ENCODE measurements around the gene RNF187. TPM values are rescaled to one million over a fixed set of nuclear protein-coding genes. Genes with fewer than 3 reads are reported as not detected.

The RNF187 gene
- total RNA-seq: 72.2 TPM

DNA sequence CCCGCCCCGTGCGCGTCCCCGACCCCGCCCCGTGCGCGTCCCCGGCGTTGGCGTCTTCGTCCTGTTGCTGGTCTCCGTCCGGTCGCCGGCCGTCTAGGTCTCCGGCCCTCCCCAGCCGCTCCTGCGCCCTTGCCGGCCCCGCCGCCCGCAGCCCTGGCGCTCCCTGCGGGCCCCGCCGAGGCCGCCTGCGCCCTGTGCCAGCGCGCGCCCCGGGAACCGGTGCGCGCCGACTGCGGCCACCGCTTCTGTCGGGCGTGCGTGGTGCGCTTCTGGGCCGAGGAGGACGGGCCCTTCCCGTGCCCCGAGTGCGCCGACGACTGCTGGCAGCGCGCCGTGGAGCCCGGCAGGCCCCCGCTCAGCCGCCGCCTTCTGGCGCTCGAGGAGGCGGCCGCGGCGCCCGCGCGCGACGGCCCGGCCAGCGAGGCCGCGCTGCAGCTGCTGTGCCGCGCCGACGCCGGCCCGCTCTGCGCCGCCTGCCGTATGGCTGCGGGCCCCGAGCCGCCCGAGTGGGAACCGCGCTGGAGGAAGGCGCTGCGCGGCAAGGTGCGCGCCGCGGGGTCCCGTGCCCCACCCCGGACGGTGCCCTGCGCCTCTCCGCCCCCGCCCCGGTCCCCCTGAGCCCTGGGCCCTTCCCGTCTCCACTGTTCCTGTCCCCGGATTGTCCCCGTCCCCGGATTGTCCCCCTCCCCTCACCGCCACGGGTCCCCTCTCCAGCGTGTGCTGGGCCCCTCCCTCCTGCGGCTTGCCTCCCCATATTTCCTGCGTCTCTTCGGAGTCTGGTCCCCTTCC lies at the start of gene RNF187:
Gene RNF187 (plus strand): TSS at position 47 of the 789 bp plus-strand sequence.
- DNase-seq (ENCODE audit: low spot score in 2 of 2): peak; percentile 94 to 97
- FAIRE-seq: no peak

DNA sequence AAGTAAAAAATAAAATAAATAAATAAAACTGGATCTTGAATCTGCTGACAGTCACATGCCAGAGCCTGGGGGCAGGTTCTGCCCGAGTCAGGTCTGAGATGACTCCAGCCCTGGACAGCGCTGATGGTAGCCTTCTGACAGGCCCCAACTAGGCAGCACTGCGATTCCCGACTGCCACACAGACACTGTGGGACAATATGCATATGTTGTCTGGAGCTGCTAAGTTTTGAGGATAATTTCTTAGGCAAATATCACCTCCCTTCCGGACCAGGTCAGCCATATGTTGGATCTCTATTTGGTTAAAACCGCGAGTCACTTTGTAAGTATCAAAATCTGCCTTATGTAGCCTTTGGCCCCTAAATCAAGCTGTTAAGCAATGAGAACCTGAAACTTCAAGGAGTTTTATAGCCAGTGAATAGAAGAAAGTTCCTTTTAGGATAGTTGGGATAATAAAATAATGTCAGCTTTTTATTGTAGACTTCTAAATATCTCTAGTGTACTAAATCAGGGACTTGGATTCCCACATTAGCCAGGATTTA lies 49.7 kb upstream of the RNF187 start:
- DNase-seq (ENCODE audit: low spot score in 2 of 2) (no peak), FAIRE-seq (no peak)

DNA sequence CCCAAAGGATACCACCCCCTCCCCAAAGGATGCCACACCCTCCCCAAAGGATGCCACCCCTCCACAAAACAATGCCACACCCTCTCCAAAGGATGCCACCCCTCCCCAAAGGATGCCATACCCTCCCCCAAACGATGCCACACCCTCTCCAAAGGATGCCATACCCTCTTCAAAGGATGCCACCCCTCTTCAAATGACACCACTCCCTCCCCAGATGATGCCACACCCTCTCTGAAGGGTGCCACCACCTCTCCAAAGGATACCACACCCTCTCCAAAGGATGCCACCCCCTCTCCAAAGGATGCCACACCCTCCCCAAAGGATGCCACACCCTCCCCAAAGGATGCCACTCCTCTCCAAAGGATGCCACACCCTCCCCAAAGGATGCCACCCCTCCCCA lies 48.9 kb upstream of the RNF187 start:
- no peak for FAIRE-seq
- no peak for DNase-seq (ENCODE audit: low spot score in 2 of 2)

DNA sequence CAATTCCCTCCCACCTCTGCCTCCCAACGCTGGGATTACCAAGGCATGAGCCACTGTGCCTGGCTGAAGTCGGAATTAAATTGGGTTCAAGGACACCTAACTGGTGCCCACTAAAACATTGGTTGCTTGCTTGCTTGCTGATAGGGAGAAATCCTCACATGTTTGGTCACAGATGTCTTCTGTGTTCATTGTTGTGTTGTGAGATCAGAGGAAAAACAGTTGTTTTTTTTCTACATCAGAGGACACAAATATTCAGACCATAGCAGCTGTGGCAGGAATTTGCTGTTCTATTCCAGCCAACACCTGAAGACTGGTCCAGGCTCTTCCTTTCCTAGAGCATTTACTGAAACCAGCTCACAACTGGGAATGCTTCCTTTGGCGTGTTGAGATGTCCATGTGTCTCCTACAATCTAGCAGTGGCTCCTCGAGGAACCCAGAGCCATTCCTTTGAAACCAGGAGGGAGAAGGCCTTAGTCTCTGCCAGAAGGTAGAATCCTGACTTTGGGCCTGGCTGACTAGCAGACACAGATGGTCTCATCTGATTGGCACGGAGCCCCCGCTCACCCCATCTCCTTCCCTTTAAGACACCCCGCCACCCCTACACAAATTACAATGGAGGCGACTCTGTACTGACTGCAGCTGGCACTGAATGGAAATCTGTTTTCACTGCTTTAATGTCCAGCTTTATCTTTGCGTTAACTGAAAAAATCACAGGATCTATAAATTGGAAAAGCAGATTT lies 46.3 kb upstream of the RNF187 start:
- FAIRE-seq (no peak), DNase-seq (ENCODE audit: low spot score in 2 of 2) (no peak)

DNA sequence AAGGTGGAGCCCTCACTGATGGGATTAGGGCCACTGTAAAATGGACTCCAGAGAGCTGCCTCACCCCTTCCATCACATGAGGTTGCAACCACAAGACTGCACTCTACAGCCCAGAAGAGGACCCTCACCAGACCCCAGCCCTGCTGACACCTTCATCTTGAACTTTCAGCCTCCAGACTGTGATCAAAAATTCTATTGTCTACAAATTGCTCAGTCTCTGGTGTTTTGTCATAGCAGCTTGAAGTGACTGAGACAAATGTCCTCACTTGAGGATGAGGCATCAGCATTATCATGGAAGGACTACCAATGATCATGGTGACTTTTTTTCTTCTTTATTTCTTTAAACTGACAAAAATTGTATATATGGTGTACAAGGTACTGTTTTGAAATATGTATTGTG lies 43.8 kb upstream of the RNF187 start:
- no peak for FAIRE-seq
- no peak for DNase-seq (ENCODE audit: low spot score in 2 of 2)

DNA sequence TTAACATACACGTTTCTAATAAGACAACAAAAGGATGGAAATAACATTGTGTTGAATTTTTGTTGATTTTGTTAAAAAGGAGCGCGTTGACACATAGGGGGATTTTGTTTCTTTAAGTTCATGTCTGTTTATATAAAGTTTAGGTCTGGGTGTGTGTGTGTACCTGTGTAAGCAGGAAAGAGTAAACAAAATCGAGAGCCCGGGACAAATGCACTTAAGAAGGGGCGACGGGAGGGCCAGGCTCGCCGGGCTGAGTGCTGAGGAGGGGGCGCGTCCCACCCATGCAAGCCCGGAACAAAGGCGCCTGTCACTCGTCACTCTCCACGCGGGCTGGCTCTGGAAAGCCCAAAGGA lies 41.7 kb upstream of the RNF187 start:
- no peak for FAIRE-seq
- DNase-seq (ENCODE audit: low spot score in 2 of 2): no peak

DNA sequence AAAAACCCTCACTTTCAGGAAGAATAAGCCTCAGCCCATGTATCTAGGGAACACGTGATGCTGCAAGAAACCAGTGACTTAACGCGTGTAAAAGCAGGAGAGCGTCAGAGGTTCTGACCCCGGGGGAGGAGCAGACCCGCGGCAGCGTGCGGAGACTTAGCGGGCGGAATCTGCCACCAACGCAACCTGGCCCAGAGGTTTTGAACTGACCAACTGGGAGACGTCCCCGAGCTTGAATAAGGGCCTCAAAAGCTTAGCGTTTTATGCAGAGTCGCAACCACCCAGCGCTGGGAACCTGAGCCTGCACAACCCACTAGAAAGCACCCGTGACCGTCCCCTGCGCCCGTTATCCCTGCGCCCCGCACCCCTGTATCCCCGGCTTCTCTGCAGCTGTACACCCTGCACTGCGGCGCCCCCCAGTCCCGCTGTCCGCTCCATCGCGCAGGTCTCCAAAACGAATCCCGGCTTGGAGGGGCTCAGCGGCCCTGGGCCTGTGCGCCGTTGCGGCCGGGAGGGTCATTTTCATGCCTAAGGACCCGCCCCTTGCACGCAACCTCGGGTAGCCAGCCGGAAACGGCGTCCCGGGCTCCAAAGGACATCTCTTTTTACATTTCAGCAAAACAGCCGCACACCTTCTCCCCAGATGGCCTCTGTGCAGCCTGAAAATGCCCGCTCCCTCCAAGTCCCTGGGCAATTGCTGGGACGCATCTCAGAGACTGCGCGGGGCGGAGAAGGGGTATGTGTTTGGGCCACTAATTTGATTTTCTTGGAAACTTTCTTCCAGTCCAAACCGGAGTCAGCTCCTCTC lies 41.1 kb upstream of the RNF187 start:
- DNase-seq (ENCODE audit: low spot score in 2 of 2) (peak; percentile 50 to 66), FAIRE-seq (no peak)

DNA sequence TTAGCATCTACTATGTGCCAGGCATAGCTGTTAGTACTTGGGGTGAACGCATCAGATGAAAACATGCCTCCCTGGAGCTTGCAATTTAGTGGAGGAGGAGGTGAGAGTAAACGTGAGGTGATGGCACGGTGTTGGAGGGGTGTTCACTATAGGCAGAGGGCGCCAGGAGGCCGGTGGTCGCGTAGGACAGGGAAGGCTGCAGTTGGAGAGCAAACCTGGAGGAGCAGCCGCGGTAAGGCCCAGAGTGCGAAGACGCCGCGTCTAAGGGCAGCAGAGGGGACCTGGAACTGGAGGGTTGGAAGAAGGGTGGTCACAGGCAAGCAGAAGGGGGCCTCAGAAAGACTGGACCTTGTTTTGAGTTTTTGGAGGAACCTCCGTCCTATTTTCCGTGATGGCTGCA lies 40.3 kb upstream of the RNF187 start:
- DNase-seq (ENCODE audit: low spot score in 2 of 2): no peak
- no peak for FAIRE-seq

DNA sequence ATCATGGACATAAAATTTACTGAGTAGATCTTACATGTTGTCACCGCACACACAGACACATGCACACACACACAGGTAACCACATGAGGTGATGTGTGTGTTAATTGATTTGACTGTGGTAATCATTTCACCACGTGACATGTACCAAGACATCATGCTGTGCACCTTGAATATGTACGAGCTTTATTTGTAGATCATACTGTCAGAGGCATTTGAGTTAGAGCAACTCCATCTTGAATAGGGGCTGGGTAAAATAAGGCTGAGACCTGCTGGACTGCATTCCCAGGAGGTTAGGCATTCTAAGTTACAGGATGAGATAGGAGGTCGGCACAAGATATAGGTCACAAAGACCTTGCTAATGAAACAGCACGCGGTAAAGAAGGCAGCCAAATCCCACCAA lies 38.8 kb upstream of the RNF187 start:
- DNase-seq (ENCODE audit: low spot score in 2 of 2) (no peak), FAIRE-seq (no peak)

DNA sequence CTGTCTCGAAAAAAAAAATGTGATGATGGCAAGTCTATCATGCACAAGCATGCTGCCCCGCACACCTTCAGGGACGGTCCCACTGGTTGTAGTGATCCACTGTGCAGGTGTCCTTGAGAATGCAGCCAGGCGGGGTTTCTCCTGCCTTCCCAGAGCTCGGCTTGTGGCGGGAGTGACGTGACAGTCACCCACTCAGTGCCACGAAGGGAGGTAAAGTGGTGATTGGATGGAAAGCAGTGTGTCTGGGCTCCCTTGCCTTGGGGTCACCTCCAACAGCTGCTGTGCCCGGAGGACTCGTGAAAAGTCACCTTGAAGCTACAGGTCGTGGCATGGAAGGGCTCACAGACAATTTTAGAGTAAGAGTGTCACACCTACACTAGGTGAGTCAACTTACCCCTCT lies 37.0 kb upstream of the RNF187 start:
- FAIRE-seq (no peak), DNase-seq (ENCODE audit: low spot score in 2 of 2) (no peak)

DNA sequence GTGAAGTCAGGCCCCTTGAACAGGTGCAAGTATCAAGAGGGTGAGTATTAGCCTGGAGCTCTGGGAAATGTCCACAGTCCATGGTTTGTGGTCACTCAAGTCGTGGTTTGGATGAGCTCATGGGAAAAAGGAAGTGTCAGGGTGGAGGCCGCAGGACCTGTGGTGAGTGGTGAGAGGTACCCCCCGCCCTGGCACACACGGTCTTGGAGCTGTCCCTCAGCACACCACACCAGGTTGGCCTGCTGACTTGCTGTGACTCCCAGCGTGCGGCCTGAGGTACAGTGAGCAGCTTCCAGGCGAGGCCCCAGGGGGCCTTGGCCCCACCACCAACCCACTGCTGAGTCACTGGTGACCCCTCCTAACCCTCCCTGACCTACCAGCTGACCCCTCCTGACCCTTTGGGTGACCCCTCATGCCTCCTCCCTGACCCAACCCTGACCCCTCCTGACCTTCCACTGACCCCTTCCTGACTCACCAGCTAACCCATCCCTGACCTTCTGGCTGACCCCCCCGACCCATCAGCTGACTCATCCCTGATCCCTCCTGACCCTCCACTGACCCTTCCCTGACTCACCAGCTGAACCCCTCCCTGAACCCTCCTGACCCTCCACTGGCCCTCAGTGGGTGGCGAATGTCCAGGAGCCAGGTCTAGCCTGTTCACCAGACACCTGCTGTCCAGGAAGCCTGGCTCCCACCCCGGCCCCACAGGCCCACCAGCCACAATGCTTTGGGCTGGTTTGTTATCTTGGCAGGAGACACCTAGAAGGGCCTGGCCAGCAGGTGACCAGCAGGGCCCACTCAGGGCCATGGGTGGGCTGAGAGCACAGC lies 34.8 kb upstream of the RNF187 start:
- FAIRE-seq: no peak
- DNase-seq (ENCODE audit: low spot score in 2 of 2): no peak

DNA sequence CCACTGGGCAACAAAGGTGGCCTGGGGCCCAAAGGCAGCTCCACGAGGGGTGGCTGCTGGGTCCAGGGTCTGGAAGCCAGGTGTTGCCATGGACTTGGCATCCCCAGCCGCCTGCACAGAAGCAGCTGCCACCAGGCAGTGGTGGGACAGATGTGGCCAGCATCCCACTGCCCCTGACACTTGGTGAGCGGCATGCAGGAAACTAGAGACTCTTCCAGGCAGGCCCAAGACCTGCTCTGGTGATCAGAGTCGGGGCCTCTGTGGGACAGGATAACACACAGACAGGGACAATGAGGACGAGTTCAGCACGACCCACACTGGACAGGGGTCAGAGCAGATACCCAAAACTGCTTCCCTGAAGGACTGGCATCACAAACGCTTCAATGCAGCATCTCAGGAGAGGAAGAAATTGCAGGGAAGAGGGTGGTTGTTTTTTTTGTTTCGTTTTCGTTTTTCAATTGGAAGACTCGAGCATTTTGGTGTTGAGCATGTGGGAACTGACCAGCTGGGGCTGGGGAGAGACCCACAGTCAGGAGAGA lies 34.1 kb upstream of the RNF187 start:
- DNase-seq (ENCODE audit: low spot score in 2 of 2): no peak
- FAIRE-seq: no peak

DNA sequence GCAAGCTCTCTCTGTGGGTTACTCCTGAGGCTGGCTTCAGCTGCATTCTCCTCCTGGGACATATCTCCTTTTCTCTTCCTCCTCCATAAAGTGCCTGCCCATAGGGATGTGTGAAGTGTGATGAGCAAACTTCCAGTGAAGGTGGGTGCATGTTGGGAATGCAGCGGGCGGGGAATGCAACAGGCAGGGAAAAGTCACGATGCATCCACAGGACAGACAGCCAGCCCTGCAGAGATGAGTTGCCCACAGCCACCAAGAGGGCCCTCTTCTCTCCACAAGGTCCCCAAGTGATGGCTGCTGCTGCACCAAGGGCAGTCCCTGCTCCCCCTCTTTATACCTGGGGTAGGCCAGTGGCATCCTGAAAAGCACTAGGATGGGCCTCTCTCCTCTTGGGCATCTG lies 33.6 kb upstream of the RNF187 start:
- DNase-seq (ENCODE audit: low spot score in 2 of 2) (no peak), FAIRE-seq (no peak)

DNA sequence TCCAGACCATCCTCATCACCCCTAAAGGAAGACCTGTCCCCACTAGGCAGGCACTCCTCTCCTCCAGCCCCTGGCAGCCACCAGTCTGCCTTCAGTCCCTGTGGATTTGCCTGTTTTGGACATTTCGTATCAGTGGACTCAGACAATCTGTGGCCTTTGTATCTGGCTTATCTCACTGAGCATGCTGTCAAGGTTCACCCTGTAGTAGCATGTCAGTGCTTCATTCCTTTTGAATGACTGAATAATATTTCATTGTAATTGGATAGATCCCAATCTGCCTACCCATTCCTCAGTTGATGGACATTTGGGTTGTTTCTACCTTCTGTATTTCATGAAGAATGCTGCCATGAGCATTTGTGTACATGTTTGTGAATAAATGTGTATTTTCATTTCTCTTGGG lies 32.9 kb upstream of the RNF187 start:
- FAIRE-seq (no peak), DNase-seq (ENCODE audit: low spot score in 2 of 2) (no peak)

DNA sequence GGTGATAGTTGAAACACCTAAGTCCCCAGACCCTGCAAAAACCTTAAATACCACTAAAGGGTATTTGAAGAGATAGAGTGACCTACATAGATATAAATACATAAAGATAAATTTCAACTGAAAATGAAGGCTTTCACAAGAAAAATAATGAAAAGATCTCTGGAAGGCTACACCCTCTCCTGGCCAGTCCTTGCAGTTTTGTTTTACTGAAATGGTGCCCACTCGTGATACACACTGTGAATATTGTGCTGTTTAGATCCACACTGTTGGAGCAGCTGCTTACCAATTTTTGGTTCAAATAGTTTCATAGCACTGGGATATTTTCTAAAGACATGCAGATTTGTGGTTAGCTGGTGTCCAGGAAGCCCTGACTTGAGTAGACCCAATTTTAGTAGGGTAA lies 31.5 kb upstream of the RNF187 start:
- no peak for FAIRE-seq

DNA sequence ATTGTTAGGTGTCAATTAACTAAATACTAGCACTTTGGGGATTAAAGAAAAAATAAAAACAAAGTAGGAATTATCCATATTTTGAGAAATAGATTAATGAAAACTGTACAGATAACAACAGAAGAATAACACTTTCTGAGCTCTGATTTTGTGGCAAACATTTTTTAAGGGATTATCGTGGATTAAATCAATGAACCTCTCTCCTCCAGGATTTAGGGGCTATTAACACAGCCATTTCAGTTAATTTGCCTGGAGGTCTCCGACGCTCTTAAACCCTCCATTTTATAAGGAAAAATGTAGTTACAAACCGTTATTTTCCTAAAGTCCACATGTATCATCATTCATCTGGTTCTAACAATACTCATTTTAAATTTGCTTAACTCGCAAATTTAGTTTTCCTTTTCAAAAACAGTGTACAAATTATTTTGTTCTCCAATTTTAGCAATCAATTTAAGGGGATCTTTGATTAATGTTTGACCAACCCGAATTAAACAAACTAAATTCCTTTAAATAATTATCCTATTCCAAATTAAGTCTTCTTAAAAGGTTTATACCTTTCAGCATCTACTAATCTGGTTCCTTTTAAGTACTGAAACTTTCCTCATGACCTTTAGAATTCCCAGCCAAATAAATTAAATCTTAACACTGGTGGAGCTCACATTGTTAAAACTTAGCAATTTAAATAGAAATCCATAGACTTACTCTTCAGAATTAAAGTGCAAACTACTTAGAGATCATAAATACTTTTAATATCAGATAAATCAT lies 30.7 kb upstream of the RNF187 start:
- DNase-seq (ENCODE audit: low spot score in 2 of 2) (no peak), FAIRE-seq (no peak)

More for the DNA sequence above, 31.5 kb upstream of the RNF187 start:
- DNase-seq (ENCODE audit: low spot score in 2 of 2): no peak

DNA sequence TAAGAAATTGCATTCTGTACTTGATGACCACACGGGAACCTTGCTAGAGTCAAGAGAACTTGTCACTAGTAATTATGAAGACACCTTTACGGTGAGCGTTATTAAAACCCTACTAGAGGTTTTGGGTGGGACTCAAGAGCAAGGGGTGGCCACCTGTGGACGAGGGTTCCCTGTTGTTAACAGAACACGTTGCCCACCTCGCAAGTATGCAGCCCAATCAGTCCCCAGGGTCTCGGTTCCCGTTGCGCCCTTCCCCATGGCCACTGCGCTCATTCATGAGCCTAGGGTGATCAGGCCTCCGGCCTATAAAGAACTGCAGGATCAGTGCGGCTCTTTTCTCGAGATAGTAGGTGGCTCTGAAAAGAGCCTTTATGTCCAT lies 30.2 kb upstream of the RNF187 start:
- FAIRE-seq: no peak
- DNase-seq (ENCODE audit: low spot score in 2 of 2): no peak

DNA sequence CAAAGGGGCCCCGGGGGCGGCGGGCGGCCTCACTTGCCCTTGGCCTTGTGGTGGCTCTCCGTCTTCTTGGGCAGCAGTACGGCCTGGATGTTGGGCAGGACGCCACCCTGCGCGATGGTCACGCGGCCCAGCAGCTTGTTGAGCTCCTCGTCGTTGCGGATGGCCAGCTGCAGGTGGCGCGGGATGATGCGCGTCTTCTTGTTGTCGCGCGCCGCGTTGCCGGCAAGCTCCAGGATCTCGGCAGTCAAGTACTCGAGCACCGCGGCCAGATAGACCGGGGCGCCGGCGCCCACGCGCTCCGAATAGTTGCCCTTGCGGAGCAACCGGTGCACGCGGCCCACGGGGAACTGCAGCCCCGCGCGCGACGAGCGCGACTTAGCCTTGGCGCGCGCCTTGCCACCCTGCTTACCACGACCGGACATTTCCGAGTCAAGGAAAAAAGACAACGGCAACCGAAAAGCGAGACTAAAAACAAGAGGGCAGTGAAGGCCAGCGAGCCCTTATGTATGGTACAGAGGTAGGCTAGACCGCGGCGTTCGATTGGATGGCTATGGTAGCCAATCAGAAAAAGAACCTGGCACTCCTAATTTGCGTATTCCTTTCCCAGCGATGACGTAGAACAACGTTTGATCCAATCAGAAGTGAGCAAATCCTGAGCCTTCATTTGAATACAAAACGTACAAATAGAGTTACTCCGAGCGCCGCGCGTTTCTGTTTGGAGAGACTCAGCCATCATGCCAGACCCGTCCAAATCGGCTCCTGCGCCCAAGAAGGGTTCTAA lies 29.6 kb upstream of the RNF187 start:
- peak; percentile 84 to 92 for DNase-seq (ENCODE audit: low spot score in 2 of 2)
- peak; percentile 91 for FAIRE-seq
